Mesenchymal stem cell (in vitro differentiated cells and primary cell): ENCODE measurements around the gene FIG4.

Source experiments
- DNase-seq: peaks from one replicate; pipeline ENCODE4 v3.0.0-alpha.2; 2013
- H2AFZ ChIP-seq: one replicate; pipeline ENCODE4 v1.6.1; 2013; ENCODE audit warnings: low read depth, mild to moderate bottlenecking, control low read depth, inconsistent platforms, low read length, moderate library complexity
- H2AK5ac ChIP-seq: 2 replicates; pipeline ENCODE4 v1.6.1; 2013; ENCODE audit warnings: low read length, moderate library complexity, mild to moderate bottlenecking, inconsistent platforms; ENCODE audit not compliant: severe bottlenecking
- H2BK120ac ChIP-seq: one replicate; pipeline ENCODE4 v1.6.1; 2013; ENCODE audit warnings: low read depth, mild to moderate bottlenecking, inconsistent platforms, low read length, moderate library complexity
- H2BK12ac ChIP-seq, 2 experiments: one replicate each; pipeline ENCODE4 v1.6.1; 2013; ENCODE audit warnings: inconsistent platforms in 2 of 2, low read length in 2 of 2, mild to moderate bottlenecking in 2 of 2, moderate library complexity in 2 of 2, control low read depth in 1 of 2
- H2BK15ac ChIP-seq: one replicate; pipeline ENCODE4 v1.6.1; 2013; ENCODE audit warnings: mild to moderate bottlenecking, low read depth, inconsistent platforms; ENCODE audit not compliant: poor library complexity, severe bottlenecking
- H2BK5ac ChIP-seq: 2 replicates; pipeline ENCODE4 v1.6.1; 2013; ENCODE audit warnings: low read depth, mild to moderate bottlenecking, low read length, control low read depth, inconsistent platforms; ENCODE audit not compliant: poor library complexity, severe bottlenecking
- H3K14ac ChIP-seq, 2 experiments: one replicate each; pipeline ENCODE4 v1.6.1; 2013; ENCODE audit warnings: inconsistent platforms in 2 of 2, low read length in 2 of 2, control low read depth in 1 of 2, mild to moderate bottlenecking in 1 of 2, moderate library complexity in 1 of 2
- H3K18ac ChIP-seq, 2 experiments: one replicate each; pipeline ENCODE4 v1.6.1; 2013; ENCODE audit warnings: inconsistent platforms in 2 of 2, low read length in 2 of 2, control low read depth in 1 of 2, low read depth in 1 of 2, mild to moderate bottlenecking in 1 of 2
- H3K23ac ChIP-seq, 2 experiments: one replicate each; pipeline ENCODE4 v1.6.1; 2013; ENCODE audit warnings: inconsistent platforms in 2 of 2, low read length in 2 of 2, mild to moderate bottlenecking in 2 of 2, moderate library complexity in 2 of 2, control low read depth in 1 of 2
- H3K27ac ChIP-seq: 2 replicates; pipeline ENCODE4 v1.5.1; 2013; ENCODE audit warnings: mild to moderate bottlenecking, moderate library complexity, low read length, control low read depth, inconsistent platforms; ENCODE audit not compliant: poor library complexity, severe bottlenecking
- H3K27me3 ChIP-seq, 2 experiments: 2 replicates each; pipeline versions ENCODE4 v1.6.1 to v1.7.0; 2013; ENCODE audit warnings: low read length in 2 of 2, mild to moderate bottlenecking in 2 of 2, moderate library complexity in 2 of 2, control low read depth in 1 of 2, inconsistent platforms in 1 of 2; ENCODE audit not compliant: control insufficient read depth in 1 of 2, insufficient read depth in 1 of 2
- H3K36me3 ChIP-seq, 2 experiments: 2 replicates each; pipeline versions ENCODE4 v1.6.1 to v1.7.0; 2013; ENCODE audit warnings: low read length in 2 of 2, control low read depth in 1 of 2, inconsistent platforms in 1 of 2, low read depth in 1 of 2, mild to moderate bottlenecking in 1 of 2; ENCODE audit not compliant: insufficient read depth in 2 of 2, control insufficient read depth in 1 of 2
- H3K4ac ChIP-seq, 2 experiments: one replicate each; pipeline ENCODE4 v1.6.1; 2013; ENCODE audit warnings: inconsistent platforms in 2 of 2, low read length in 2 of 2, mild to moderate bottlenecking in 2 of 2, moderate library complexity in 2 of 2, control low read depth in 1 of 2, low read depth in 1 of 2
- H3K4me1 ChIP-seq: 2 replicates; pipeline ENCODE4 v1.6.1; 2013; ENCODE audit warnings: low read depth, low read length, control low read depth; ENCODE audit not compliant: control insufficient read depth, insufficient read depth
- H3K4me2 ChIP-seq: 2 replicates; pipeline ENCODE4 v1.6.1; 2013; ENCODE audit warnings: low read length, mild to moderate bottlenecking, inconsistent platforms; ENCODE audit not compliant: poor library complexity, severe bottlenecking
- H3K4me3 ChIP-seq, 2 experiments: 2 replicates each; pipeline versions ENCODE4 v1.5.1 to v1.7.0; 2013; ENCODE audit warnings: low read length in 2 of 2, mild to moderate bottlenecking in 2 of 2, control low read depth in 1 of 2, low read depth in 1 of 2; ENCODE audit not compliant: insufficient read depth in 1 of 2
- H3K79me1 ChIP-seq: replicated peaks from 2 replicates; pipeline ENCODE4 v1.6.1; 2013; ENCODE audit warnings: mild to moderate bottlenecking, control low read depth, low read length, inconsistent platforms; ENCODE audit not compliant: poor library complexity, severe bottlenecking
- H3K9ac ChIP-seq: 2 replicates; pipeline ENCODE4 v1.7.0; 2013; ENCODE audit warnings: mild to moderate bottlenecking, low read length, moderate library complexity
- H3K9me3 ChIP-seq: 2 replicates; pipeline ENCODE4 v1.7.0; 2013; ENCODE audit warnings: mild to moderate bottlenecking, low read length; ENCODE audit not compliant: control insufficient read depth
- H4K8ac ChIP-seq: one replicate; pipeline ENCODE4 v1.6.1; 2013; ENCODE audit warnings: inconsistent platforms, mild to moderate bottlenecking, low read length, moderate library complexity
- H4K91ac ChIP-seq: one replicate; pipeline ENCODE4 v1.6.1; 2013; ENCODE audit warnings: mild to moderate bottlenecking, low read length, inconsistent platforms
- WGBS: methylation state at CpG from one replicate; pipeline ENCODE4 v1.1.7; 2013; ENCODE audit warnings: mixed read lengths; 5-methylcytosine and 5-hydroxymethylcytosine counted together

Gene FIG4

DNA sequence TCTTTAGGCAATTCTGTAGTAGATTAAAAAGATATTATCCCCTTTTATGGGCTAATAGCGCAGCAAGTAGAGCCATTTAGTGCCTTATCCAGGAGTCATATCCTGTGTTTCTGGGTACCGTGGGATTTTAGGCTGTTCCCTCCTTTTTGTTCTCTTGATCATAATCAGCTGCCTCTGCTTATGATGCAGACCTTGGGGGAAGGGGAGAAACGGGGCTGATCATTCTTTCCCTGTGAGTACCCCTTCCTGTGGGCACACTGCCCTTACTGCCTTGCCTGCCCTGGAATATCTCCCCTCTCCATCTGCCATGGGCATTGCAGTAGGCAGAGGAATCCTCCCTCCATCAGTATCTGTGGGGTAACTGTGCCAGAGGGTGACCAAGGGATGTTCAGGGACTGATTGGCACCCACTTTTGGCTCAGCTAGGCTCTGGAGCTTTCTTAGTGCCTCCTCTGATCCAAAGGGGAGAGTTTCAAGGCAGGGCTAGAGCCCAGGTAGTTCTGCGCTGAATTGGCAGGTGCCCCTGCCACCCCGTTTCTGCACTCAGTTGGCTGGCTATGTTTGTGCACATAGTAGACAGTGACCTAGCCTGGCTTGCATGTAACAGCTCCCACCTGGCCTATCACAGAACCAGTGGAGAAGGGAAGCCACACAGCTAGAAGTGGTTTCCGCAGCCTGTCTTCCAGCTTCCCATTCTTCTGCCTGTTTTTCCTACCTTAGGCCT is 103.3 kb downstream of the FIG4 start:
- Histone ChIP-seq H3K23ac (no peak overlapping the region), H3K27me3 (no peaks in the 10 kb centered on the region), H4K8ac (peak overlapping the region; percentile 52), H3K4me1 (peaks cover 5% of the 10 kb centered on the region), H3K4ac (peak overlapping the region in 1 of 2 experiments; percentile 75), H3K9ac (peak overlapping the region; percentile 82), H3K79me1 (no peaks in the 10 kb centered on the region), H3K18ac (peak overlapping the region; percentile 22 to 46), H3K4me2 (no peak overlapping the region), H2BK5ac (no peak overlapping the region), H3K9me3 (no peaks in the 10 kb centered on the region), H2BK12ac (peak overlapping the region; percentile 6 to 75), H3K27ac (no peak overlapping the region), H3K36me3 (peaks cover 0 to 3% of the 10 kb centered on the region in 2 experiments), H3K4me3 (no peak overlapping the region), H2AK5ac (peak overlapping the region; percentile 37), H2BK15ac (peak overlapping the region; percentile 26), H4K91ac (peak overlapping the region; percentile 60), H2AFZ (no peak overlapping the region), H3K14ac (no peak overlapping the region), H2BK120ac (peak overlapping the region; percentile 6)
- 58% methylated on average over 5 of the region's 6 CpGs for whole genome bisulfite sequencing
- peak; percentile 66 for DNase-seq

GRCh38 chr6:109795994-109796555 is 105.0 kb downstream of the FIG4 start:
- H3K4ac ChIP-seq = no peak overlapping the region
- H4K91ac ChIP-seq = no peak overlapping the region
- H3K9me3 ChIP-seq = no peaks in the 10 kb centered on the region
- H2BK120ac ChIP-seq = no peak overlapping the region
- no peaks in the 10 kb centered on the region for H3K79me1 ChIP-seq
- H3K4me3 ChIP-seq = no peak overlapping the region
- H4K8ac ChIP-seq = no peak overlapping the region
- H2BK5ac ChIP-seq = no peak overlapping the region
- H2AFZ ChIP-seq = no peak overlapping the region
- peaks cover 5% of the 10 kb centered on the region for H3K4me1 ChIP-seq
- H3K18ac ChIP-seq = peak overlapping the region in 1 of 2 experiments; percentile 46
- peak overlapping the region in 1 of 2 experiments; percentile 1 for H3K23ac ChIP-seq
- no peak overlapping the region for H2BK12ac ChIP-seq
- no peak overlapping the region for H2BK15ac ChIP-seq
- DNase-seq = peak; percentile 32
- H3K9ac ChIP-seq = no peak overlapping the region
- H2AK5ac ChIP-seq = no peak overlapping the region
- H3K27me3 ChIP-seq = no peaks in the 10 kb centered on the region
- WGBS = 11% methylated on average over 4 of the region's 4 CpGs
- peaks cover 0 to 12% of the 10 kb centered on the region in 2 experiments for H3K36me3 ChIP-seq
- no peak overlapping the region for H3K4me2 ChIP-seq
- H3K14ac ChIP-seq = no peak overlapping the region
- no peak overlapping the region for H3K27ac ChIP-seq

- Histone ChIP-seq H4K91ac (no peak overlapping the region), H3K4ac (no peak overlapping the region), H3K4me3 (no peak overlapping the region), H3K27me3 (no peaks in the 10 kb centered on the region), H4K8ac (no peak overlapping the region), H3K4me2 (no peak overlapping the region), H2BK120ac (no peak overlapping the region), H3K14ac (no peak overlapping the region), H2AFZ (no peak overlapping the region), H3K9me3 (no peaks in the 10 kb centered on the region), H3K79me1 (no peaks in the 10 kb centered on the region), H3K36me3 (peaks cover 0 to 16% of the 10 kb centered on the region in 2 experiments), H2BK15ac (no peak overlapping the region), H2BK5ac (no peak overlapping the region), H3K9ac (no peak overlapping the region), H3K23ac (no peak overlapping the region), H2AK5ac (no peak overlapping the region), H3K4me1 (peaks cover 2% of the 10 kb centered on the region), H2BK12ac (no peak overlapping the region), H3K18ac (no peak overlapping the region), H3K27ac (no peak overlapping the region)
- WGBS = 100% methylated on average over 3 of the region's 5 CpGs
- DNase-seq = no peak
These were observed 108.0 kb downstream of the FIG4 start for GRCh38 chr6:109799129-109799528.

GRCh38 chr6:109799664-109800063 is 108.6 kb downstream of the FIG4 start:
- no peak overlapping the region for H2BK12ac ChIP-seq
- H4K91ac ChIP-seq = no peak overlapping the region
- no peak overlapping the region for H2AK5ac ChIP-seq
- H2AFZ ChIP-seq = no peak overlapping the region
- H3K9me3 ChIP-seq = no peaks in the 10 kb centered on the region
- H3K23ac ChIP-seq = no peak overlapping the region
- H3K79me1 ChIP-seq = no peaks in the 10 kb centered on the region
- H3K27ac ChIP-seq = no peak overlapping the region
- H2BK15ac ChIP-seq = no peak overlapping the region
- H3K14ac ChIP-seq = no peak overlapping the region
- no peaks in the 10 kb centered on the region for H3K4me1 ChIP-seq
- H3K4me2 ChIP-seq = no peak overlapping the region
- DNase-seq = peak; percentile 6
- peaks cover 0 to 16% of the 10 kb centered on the region in 2 experiments for H3K36me3 ChIP-seq
- H4K8ac ChIP-seq = no peak overlapping the region
- no peak overlapping the region for H3K4me3 ChIP-seq
- no peak overlapping the region for H2BK120ac ChIP-seq
- no peak overlapping the region for H3K4ac ChIP-seq
- H2BK5ac ChIP-seq = no peak overlapping the region
- H3K9ac ChIP-seq = no peak overlapping the region
- H3K27me3 ChIP-seq = no peaks in the 10 kb centered on the region
- 79% methylated on average over 2 of the region's 3 CpGs for WGBS
- H3K18ac ChIP-seq = no peak overlapping the region
